ENCODE measurements around the gene PBX1. TPM values are rescaled to one million over a fixed set of nuclear protein-coding genes. Genes with fewer than 3 reads are reported as not detected.

Gene PBX1
- total and polyA plus RNA-seq, 10 of the 15 experiments (the other 5 are each of a cell fraction or from before 2014, with no cell fraction given): 0.05 to 0.28 (median 0.11) TPM; not detected in 5

- no peak overlapping the region for H3K4me2 ChIP-seq (ENCODE audit: control insufficient read depth, insufficient read depth)
- H3K36me3 ChIP-seq (ENCODE audit: control insufficient read depth in 2 of 2, insufficient read depth in 2 of 2, low read length in 1 of 2): no peaks in the 10 kb centered on the region
- intact Hi-C loops (cut with micrococcal nuclease; ENCODE audit: unreplicated experiment) (no loop called here), in situ Hi-C loops (cut with MboI) (no loop called here)
- 0% methylated on average over 1 of the region's 1 CpG for WGBS (ENCODE audit: insufficient coverage, insufficient replicate concordance, low lambda C conversion rate, missing lambda C conversion rate)
- SMC1A ChIA-PET (ENCODE audit: uncharacterized antibody, unreplicated experiment): no interaction called here
- no peak overlapping the region for H3K9ac ChIP-seq (ENCODE audit: control insufficient read depth, insufficient read depth, low read length)
- H3K27me3 ChIP-seq (replicated peaks in 1 of 2; ENCODE audit: control insufficient read depth in 2 of 2, insufficient read depth in 2 of 2, low read length in 1 of 2): no peaks in the 10 kb centered on the region
- no peaks in the 10 kb centered on the region for H4K20me1 ChIP-seq (ENCODE audit: control insufficient read depth, insufficient read depth)
- H3K4me3 ChIP-seq: no peak overlapping the region
- no peak overlapping the region for H2AFZ ChIP-seq (ENCODE audit: control insufficient read depth, low read depth, low read length)
- CTCF ChIA-PET: no interaction called here
- BruUV-seq (replicated peaks): no TSS peak
- DNase-seq (ENCODE audit: low read depth, low spot score) (no peak), FAIRE-seq (no peak), ATAC-seq (no peak)
- no peaks in the 10 kb centered on the region for H3K4me1 ChIP-seq (ENCODE audit: control insufficient read depth, insufficient read depth, low read length)
- no peaks in the 10 kb centered on the region for H3K79me2 ChIP-seq (ENCODE audit: control insufficient read depth, insufficient read depth, low read length)
- RAD21 ChIA-PET (ENCODE audit: unreplicated experiment): no interaction called here
- no peak overlapping the region for H3K27ac ChIP-seq (ENCODE audit: control insufficient read depth, insufficient read depth)
- H3K9me3 ChIP-seq (replicated peaks; ENCODE audit: control insufficient read depth, insufficient read depth, low read length): no peaks in the 10 kb centered on the region
- TF ChIP-seq RAD21 (IDR thresholded peaks at IDR 0.05; ENCODE audit: insufficient read depth, low read depth, low read length) (no peak), PBX3 (IDR thresholded peaks at IDR 0.05; ENCODE audit: insufficient replicate concordance, low read depth, low read length) (no peak), RCOR1 (conservative IDR thresholded peaks at IDR 0.05; ENCODE audit: low read depth, low read length) (no peak), FOXM1 (IDR thresholded peaks at IDR 0.05; ENCODE audit: low read depth, low read length) (no peak), KAT2A (conservative IDR thresholded peaks at IDR 0.05; ENCODE audit: control insufficient read depth, low read depth, low read length) (no peak), IRF3 (IDR thresholded peaks at IDR 0.05) (no peak)
- TF ChIP-seq, protein P1, sequence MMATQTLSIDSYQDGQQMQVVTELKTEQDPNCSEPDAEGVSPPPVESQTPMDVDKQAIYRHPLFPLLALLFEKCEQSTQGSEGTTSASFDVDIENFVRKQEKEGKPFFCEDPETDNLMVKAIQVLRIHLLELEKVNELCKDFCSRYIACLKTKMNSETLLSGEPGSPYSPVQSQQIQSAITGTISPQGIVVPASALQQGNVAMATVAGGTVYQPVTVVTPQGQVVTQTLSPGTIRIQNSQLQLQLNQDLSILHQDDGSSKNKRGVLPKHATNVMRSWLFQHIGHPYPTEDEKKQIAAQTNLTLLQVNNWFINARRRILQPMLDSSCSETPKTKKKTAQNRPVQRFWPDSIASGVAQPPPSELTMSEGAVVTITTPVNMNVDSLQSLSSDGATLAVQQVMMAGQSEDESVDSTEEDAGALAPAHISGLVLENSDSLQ (IDR thresholded peaks at IDR 0.05): no peak
- TF ChIP-seq, protein P2, sequence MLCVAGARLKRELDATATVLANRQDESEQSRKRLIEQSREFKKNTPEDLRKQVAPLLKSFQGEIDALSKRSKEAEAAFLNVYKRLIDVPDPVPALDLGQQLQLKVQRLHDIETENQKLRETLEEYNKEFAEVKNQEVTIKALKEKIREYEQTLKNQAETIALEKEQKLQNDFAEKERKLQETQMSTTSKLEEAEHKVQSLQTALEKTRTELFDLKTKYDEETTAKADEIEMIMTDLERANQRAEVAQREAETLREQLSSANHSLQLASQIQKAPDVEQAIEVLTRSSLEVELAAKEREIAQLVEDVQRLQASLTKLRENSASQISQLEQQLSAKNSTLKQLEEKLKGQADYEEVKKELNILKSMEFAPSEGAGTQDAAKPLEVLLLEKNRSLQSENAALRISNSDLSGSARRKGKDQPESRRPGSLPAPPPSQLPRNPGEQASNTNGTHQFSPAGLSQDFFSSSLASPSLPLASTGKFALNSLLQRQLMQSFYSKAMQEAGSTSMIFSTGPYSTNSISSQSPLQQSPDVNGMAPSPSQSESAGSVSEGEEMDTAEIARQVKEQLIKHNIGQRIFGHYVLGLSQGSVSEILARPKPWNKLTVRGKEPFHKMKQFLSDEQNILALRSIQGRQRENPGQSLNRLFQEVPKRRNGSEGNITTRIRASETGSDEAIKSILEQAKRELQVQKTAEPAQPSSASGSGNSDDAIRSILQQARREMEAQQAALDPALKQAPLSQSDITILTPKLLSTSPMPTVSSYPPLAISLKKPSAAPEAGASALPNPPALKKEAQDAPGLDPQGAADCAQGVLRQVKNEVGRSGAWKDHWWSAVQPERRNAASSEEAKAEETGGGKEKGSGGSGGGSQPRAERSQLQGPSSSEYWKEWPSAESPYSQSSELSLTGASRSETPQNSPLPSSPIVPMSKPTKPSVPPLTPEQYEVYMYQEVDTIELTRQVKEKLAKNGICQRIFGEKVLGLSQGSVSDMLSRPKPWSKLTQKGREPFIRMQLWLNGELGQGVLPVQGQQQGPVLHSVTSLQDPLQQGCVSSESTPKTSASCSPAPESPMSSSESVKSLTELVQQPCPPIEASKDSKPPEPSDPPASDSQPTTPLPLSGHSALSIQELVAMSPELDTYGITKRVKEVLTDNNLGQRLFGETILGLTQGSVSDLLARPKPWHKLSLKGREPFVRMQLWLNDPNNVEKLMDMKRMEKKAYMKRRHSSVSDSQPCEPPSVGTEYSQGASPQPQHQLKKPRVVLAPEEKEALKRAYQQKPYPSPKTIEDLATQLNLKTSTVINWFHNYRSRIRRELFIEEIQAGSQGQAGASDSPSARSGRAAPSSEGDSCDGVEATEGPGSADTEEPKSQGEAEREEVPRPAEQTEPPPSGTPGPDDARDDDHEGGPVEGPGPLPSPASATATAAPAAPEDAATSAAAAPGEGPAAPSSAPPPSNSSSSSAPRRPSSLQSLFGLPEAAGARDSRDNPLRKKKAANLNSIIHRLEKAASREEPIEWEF (IDR thresholded peaks at IDR 0.05; ENCODE audit: insufficient replicate concordance, low read depth, low read length): no peak
- POLR2A ChIA-PET: no interaction called here
Measured at GRCh38 chr1:164718821-164719220, 159.8 kb downstream of the PBX1 start.
